ENCODE data around the gene RIPK4. TPM values are rescaled to one million over a fixed set of nuclear protein-coding genes. Genes with fewer than 3 reads are reported as not detected.

The RIPK4 gene
- total RNA-seq, 1 donor from 2014 or later = 11.3 TPM

- Mint-ChIP-seq H3K36me3 (ENCODE audit: low read depth) (peaks cover 18% of the 10 kb centered on the region), H3K27me3 (ENCODE audit: low read depth) (no peaks in the 10 kb centered on the region), H3K9me3 (ENCODE audit: low read depth) (no peaks in the 10 kb centered on the region), H3K4me1 (ENCODE audit: low read depth) (no peaks in the 10 kb centered on the region), H3K4me3 (ENCODE audit: unreplicated experiment) (no peak overlapping the region), H3K27ac (ENCODE audit: unreplicated experiment) (no peak overlapping the region)
- no peak for TF ChIP-seq CTCF (IDR thresholded peaks at IDR 0.05)
- no peak for DNase-seq (ENCODE audit: low spot score)
Measured at GRCh38 chr21:41809891-41810596, 43.2 kb upstream of the RIPK4 start.

GRCh38 chr21:41808846-41809245 is 42.0 kb upstream of the RIPK4 start:
- Mint-ChIP-seq H3K27me3 (ENCODE audit: low read depth) (no peaks in the 10 kb centered on the region), H3K36me3 (ENCODE audit: low read depth) (peaks cover 20% of the 10 kb centered on the region), H3K27ac (ENCODE audit: unreplicated experiment) (no peak overlapping the region), H3K4me3 (ENCODE audit: unreplicated experiment) (no peak overlapping the region), H3K4me1 (ENCODE audit: low read depth) (no peaks in the 10 kb centered on the region), H3K9me3 (ENCODE audit: low read depth) (no peaks in the 10 kb centered on the region)
- peak; percentile 43 for DNase-seq (ENCODE audit: low spot score)
- TF ChIP-seq CTCF (IDR thresholded peaks at IDR 0.05) = no peak

GRCh38 chr21:41808094-41808493 is 41.2 kb upstream of the RIPK4 start:
- Mint-ChIP-seq H3K4me3 (ENCODE audit: unreplicated experiment) (no peak overlapping the region), H3K27me3 (ENCODE audit: low read depth) (no peaks in the 10 kb centered on the region), H3K4me1 (ENCODE audit: low read depth) (no peaks in the 10 kb centered on the region), H3K9me3 (ENCODE audit: low read depth) (no peaks in the 10 kb centered on the region), H3K36me3 (ENCODE audit: low read depth) (peaks cover 19% of the 10 kb centered on the region), H3K27ac (ENCODE audit: unreplicated experiment) (no peak overlapping the region)
- DNase-seq (ENCODE audit: low spot score) = peak; percentile 72
- TF ChIP-seq CTCF (IDR thresholded peaks at IDR 0.05) = no peak

- H3K9me3 Mint-ChIP-seq (ENCODE audit: low read depth) = no peaks in the 10 kb centered on the region
- H3K4me3 Mint-ChIP-seq (ENCODE audit: unreplicated experiment) = no peak overlapping the region
- H3K4me1 Mint-ChIP-seq (ENCODE audit: low read depth) = no peaks in the 10 kb centered on the region
- H3K27ac Mint-ChIP-seq (ENCODE audit: unreplicated experiment) = no peak overlapping the region
- no peak for DNase-seq (ENCODE audit: low spot score)
- H3K27me3 Mint-ChIP-seq (ENCODE audit: low read depth) = no peaks in the 10 kb centered on the region
- peaks cover 18% of the 10 kb centered on the region for H3K36me3 Mint-ChIP-seq (ENCODE audit: low read depth)
- TF ChIP-seq CTCF (IDR thresholded peaks at IDR 0.05) = no peak
Measured at GRCh38 chr21:41806773-41807172, 39.9 kb upstream of the RIPK4 start.

- no peak for DNase-seq (ENCODE audit: low spot score)
- no peaks in the 10 kb centered on the region for H3K4me1 Mint-ChIP-seq (ENCODE audit: low read depth)
- H3K27me3 Mint-ChIP-seq (ENCODE audit: low read depth) = no peaks in the 10 kb centered on the region
- no peak overlapping the region for H3K27ac Mint-ChIP-seq (ENCODE audit: unreplicated experiment)
- H3K36me3 Mint-ChIP-seq (ENCODE audit: low read depth) = peaks cover 20% of the 10 kb centered on the region
- no peaks in the 10 kb centered on the region for H3K9me3 Mint-ChIP-seq (ENCODE audit: low read depth)
- H3K4me3 Mint-ChIP-seq (ENCODE audit: unreplicated experiment) = no peak overlapping the region
- TF ChIP-seq CTCF (IDR thresholded peaks at IDR 0.05) = no peak
Measured at GRCh38 chr21:41805643-41806042, 38.8 kb upstream of the RIPK4 start.

Measured in chondrocyte (in vitro differentiated cells).